Cortex of kidney (tissue), 1 donor: ENCODE measurements around the gene AUTS2.

Experiments used
- DNase-seq: peaks from one replicate; lab custom pipeline; 2025; lab: John Stamatoyannopoulos, UW

Gene AUTS2

GRCh38 chr7:70500261-70500660 lies 902.0 kb downstream of the AUTS2 start:
- DNase-seq: no peak

- DNase-seq: no peak
Measured at GRCh38 chr7:70502117-70502863, 904.0 kb downstream of the AUTS2 start.

- no peak for DNase-seq
Measured at GRCh38 chr7:70504254-70504653, 906.0 kb downstream of the AUTS2 start.

- no peak for DNase-seq
Measured at GRCh38 chr7:70505468-70505867, 907.2 kb downstream of the AUTS2 start.

GRCh38 chr7:70505886-70506285 lies 907.6 kb downstream of the AUTS2 start:
- DNase-seq: no peak

- no peak for DNase-seq
Measured at GRCh38 chr7:70506434-70506833, 908.2 kb downstream of the AUTS2 start.

GRCh38 chr7:70512144-70512543 lies 913.9 kb downstream of the AUTS2 start:
- DNase-seq: no peak

GRCh38 chr7:70512761-70513160 lies 914.5 kb downstream of the AUTS2 start:
- DNase-seq: no peak

GRCh38 chr7:70520611-70521010 lies 922.3 kb downstream of the AUTS2 start:
- DNase-seq: no peak

GRCh38 chr7:70523249-70523988 lies 925.1 kb downstream of the AUTS2 start:
- no peak for DNase-seq

- no peak for DNase-seq
Measured at GRCh38 chr7:70523989-70524351, 925.7 kb downstream of the AUTS2 start.

GRCh38 chr7:70525991-70526390 lies 927.7 kb downstream of the AUTS2 start:
- no peak for DNase-seq

GRCh38 chr7:70527520-70528115 lies 929.3 kb downstream of the AUTS2 start:
- DNase-seq: no peak

GRCh38 chr7:70529436-70529835 lies 931.2 kb downstream of the AUTS2 start:
- DNase-seq: no peak

GRCh38 chr7:70529914-70530585 lies 931.8 kb downstream of the AUTS2 start:
- DNase-seq: no peak

- no peak for DNase-seq
Measured at GRCh38 chr7:70533614-70534013, 935.3 kb downstream of the AUTS2 start.

GRCh38 chr7:70539205-70539604 lies 940.9 kb downstream of the AUTS2 start:
- no peak for DNase-seq

- no peak for DNase-seq
Measured at GRCh38 chr7:70539617-70540016, 941.3 kb downstream of the AUTS2 start.

GRCh38 chr7:70540641-70541040 lies 942.4 kb downstream of the AUTS2 start:
- no peak for DNase-seq

- DNase-seq: no peak
Measured at GRCh38 chr7:70542750-70543376, 944.6 kb downstream of the AUTS2 start.

- no peak for DNase-seq
Measured at GRCh38 chr7:70544016-70544415, 945.7 kb downstream of the AUTS2 start.

GRCh38 chr7:70545214-70545613 lies 946.9 kb downstream of the AUTS2 start:
- no peak for DNase-seq
